MV-4-11 (cell line): ENCODE data around the gene PANK2.
A peak's percentile ranks its signal among the peaks of the same experiment; 100 is the strongest.
"Not testable (repeated sequence)": the region's sequence is repeated elsewhere in the genome, so short reads cannot be mapped to it uniquely, and the experiment has no call there.

ENCODE experiments used
- DNase-seq: peaks from one replicate; lab custom pipeline; 2025; lab: John Stamatoyannopoulos, UW

The PANK2 gene

DNA sequence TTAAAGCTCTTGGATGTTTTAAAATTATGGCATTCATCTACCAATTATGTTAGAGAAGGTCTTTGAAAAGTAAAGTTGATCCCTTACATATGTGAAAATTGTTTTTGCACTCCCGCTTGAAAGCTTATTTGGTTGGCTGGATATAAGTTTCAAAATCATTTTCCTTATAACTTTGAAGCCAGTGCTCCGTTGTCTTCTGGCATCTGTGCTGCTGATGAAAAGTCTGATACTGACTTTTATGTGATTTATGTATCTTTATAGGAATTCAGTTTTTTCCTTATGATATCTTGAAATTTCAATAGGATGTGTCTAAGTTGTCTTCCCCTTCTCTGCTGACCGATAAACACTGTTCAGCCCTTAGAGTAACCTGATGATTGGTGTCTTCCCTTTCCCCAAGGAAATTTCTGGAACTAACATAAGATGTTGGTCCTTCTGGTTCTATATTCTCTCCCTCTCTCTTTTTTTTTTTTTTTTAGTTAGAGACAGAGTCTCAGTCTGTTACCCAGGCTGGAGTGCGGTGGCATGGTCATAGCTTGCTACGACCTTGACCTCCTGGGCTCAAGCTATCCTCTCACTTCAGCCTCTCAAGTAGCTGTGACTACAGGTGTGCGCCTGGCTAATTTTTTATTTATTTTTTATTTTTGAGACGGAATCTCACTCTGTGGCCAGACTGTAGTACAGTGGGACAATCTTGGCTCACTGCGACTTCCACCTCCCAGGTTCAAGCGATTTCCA lies 12.7 kb downstream of the PANK2 start:
- DNase-seq, result peak; percentile 44

DNA sequence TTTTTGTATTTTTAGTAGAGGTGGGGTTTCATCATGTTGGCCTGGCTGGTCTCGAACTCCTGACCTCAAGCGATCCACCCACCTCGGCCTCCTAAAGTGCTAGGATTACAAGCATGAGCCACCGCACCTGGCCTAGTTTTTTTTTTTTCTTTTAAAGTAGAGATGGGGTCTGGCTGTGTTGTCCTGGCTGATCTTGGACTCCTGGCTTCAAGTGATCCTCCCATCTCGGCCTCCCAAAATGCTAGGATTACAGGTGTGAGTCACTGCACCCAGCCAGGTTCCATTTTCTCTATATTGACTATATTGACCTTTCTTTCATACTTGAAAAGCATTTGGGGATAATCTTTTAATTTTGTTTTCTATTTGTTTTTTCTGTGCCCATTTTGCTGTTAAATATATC lies 13.3 kb downstream of the PANK2 start:
- no peak for DNase-seq

DNA sequence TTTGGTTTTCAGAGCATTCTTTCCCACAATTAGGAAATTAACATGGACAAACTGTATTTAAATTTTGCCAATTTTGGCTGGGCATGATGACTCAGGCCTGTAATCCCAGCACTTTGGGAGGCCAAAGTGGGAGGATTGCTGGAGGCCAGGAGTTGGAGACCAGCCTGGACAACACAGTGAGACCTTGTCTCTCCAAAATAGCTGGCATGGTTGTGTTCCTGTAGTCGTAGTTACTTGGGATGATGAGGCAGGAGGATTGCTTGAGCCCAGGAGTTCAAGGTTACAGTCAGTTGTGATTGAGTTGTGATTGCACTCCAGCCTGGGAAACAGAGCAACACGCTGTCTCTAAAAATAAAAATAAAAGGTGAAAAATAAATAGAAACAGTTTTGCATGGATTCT lies 15.0 kb downstream of the PANK2 start:
- DNase-seq, result no peak

DNA sequence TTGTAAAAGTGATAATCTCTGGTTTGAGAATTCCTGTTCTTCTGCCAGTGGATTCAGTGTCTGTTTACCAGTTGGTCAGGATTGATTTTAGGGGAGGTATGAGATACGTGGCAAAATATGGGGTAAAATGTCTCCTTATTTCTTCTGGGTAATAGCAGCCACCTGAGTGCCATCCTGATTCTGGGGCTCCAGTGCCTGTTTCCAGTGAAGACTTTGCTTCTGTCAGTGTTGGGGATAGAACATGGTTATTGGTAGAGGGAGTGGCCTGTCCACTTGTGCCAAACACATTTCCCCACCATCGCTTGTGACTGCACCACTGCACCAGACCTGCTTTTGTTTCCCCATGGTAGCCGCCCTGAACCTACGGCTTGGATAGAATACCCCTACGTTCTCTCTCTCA lies 15.7 kb downstream of the PANK2 start:
- DNase-seq, result no peak

DNA sequence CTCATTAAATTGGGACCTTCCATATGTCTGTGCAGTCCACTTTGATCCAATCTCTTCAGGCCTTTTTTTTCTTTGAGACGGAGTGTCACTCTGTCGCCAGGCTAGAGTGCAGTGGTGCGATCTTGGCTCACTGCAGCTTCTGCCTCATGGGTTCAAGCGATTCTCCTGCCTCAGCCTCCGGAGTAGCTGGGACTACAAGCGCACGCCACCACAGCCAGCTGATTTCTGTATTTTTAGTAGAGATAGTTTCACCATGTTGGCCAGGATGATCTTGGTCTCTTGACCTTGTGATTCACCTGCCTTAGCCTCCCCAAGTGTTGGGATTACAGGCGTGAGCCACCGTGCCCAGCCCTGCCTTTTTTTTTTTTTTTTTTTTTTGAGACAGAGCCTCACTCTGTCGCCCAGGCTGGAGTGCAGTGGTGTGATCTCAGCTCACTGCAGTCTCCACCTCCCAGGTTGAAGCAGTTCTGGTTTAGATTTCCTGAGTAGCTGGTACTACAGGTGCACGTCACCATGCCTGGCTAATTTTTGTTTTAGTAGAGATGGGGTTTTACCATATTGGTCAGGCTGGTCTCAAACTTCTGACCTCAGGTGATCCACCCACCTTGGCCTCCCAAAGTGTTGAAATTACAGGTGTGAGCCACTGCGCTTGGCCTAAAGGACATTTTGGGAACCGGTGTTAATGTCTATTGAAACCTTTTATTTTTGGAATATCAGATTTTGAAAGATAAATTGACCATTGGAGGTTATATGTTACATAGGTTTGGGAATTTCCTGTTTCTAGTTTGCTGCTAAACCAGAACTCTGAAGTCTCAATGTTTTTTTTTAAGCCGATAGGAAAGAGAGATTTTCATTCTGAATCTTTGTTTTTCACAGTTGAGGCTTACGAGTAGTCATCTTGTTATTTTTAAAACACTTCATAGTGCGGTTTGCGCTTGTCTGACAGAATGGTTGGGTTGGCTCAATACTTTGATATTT lies 17.8 kb downstream of the PANK2 start:
- DNase-seq, result not testable (repeated sequence)

DNA sequence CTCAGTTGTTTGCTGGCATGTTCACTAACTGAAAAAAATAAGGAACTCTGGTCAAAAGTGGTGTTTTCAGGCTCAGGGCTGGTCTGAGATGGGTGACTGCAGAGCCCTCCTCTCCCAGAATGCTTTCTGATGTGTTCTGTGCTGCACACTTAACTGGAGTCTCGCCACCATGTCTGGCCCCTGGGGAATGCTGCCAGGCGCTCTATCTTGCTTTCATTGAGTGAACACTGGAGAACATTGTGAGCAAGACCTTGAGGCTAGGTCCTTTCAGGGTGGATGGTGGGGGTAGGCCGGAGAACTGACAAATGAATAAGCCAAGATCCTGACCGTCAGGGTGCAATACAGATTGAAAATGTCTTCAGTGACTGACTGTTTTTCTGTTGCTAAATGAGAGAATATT lies 19.5 kb downstream of the PANK2 start:
- DNase-seq, result no peak

DNA sequence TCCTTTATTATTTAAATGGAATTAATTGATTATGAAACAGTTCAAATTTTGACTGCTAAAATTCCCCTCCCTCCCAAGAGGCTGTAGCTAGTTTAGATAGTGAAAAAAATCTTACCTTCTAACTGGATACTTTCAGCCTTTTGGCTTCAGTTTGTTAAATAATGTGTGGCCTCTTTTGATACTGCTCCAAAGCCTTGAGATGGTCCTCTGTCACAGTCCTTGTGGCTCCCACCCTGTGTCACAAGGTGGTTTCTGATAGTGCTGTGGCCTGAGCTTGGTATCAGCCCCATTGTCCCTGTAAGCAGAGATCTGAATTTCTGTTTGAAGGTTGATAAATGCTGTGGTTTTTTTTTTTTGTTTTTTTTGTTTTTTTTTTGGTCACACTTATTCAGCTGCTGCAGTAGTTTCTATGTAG lies 20.8 kb downstream of the PANK2 start:
- DNase-seq, result no peak

DNA sequence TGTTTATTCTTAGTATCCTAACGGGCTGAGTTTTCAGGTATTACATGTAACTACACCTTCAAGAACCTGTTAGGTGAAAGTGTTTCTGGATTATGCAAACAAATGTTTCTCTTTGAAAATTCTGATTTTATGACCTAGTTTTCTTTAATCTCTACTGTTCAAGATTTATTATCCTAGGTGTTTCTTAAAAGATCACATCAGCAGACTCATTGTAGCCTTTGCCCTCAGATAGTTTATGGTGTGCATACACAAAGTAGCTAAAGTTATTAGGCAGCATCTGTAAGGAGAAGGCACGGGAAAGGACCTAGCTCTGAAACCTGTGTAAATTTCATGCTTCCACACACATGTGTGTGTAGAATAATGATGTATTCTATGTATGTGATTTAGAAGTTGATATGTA lies 21.7 kb downstream of the PANK2 start:
- DNase-seq, result no peak

DNA sequence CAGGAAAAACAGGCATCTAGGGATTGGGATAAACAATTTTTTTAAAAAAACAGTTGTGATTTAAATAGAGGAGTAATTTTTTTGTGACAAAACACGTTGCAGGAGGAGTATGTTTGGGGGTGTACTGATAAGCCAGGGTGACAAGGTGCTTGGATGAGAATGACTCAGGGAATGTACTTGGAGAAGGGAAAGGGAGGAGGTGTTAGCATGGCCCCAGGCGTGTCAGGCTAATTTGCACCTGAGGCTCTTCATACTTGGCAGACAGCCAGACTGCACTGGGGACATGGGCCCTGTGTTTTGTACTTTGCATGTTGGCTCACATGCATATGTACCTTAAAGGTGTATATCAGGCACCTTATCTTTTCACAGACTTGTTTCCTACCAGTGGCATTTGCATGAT lies 22.8 kb downstream of the PANK2 start:
- no peak for DNase-seq

DNA sequence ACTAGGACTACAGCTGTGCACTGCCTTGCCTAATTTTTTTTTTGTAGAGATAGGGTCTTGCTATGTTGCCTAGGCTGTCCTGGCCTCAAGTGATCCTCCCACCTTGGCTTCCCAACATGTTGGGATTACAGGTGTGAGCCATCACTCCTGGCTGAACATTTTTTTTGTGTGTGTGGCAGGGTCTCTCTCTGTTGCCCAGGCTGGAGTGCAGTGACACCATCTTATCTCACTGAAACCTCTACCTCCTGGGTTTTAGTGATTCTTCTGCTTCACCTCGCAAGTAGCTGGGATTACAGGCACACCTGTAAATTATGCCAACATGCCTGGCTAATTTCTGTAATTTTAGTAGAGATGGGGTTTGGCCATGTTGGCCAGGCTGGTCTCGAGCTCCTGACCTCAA lies 25.3 kb downstream of the PANK2 start:
- no peak for DNase-seq

DNA sequence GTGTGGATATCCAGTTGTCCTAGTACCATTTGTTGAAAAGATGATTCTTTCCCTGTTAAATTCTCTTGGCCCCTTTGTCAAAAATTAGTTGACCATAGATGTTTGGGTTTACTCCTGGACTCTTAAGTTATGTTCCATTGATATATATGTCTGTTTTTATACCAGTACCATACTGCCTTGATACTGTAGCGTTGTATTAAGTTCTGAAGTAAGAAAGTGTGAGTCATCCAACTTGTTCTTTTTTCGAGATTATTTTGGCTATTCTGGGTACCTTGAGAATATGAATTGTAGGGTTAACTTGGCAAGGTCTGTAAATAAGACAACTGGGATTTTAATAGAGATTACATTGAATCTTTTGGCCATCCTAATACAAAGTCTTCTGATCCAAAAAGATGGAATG lies 26.5 kb downstream of the PANK2 start:
- DNase-seq, result no peak

DNA sequence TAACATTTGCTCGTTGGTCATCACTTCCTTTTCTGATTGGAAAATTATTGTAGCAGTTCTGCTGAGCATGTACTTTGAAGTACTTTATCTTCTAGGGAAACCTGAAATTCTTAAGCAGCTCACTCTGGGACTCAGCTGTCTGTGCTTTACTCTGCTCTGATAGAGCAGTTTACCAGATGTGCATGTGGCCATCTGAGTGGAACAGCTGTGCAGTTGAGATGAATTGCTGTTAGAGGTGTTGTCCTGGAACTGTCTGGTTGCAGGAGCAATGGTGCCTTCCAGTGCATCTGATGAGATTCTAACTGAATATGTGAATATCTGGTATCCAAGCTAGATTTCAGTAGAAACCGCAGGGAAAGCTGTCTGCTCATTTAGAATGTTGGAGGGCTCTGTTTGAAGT lies 27.2 kb downstream of the PANK2 start:
- DNase-seq, result no peak

DNA sequence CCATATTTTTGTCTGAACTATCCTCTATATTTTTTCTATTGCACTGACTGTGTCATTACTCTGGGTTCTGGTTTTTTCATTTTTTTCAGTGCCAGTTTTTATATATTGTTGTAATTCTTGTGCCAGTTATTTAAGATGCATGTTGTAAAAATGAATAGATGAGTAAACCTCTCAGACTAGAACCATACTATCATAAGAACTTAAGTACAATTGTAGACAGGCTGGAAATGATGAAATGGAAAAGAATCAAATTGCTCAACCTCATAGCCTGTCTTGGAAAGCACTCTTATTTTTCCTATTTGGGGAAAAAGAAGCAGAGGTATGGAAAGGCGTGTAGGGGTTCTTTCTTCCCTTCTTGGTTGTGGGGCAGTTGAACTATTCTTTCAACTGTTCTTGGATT lies 30.2 kb downstream of the PANK2 start:
- no peak for DNase-seq

DNA sequence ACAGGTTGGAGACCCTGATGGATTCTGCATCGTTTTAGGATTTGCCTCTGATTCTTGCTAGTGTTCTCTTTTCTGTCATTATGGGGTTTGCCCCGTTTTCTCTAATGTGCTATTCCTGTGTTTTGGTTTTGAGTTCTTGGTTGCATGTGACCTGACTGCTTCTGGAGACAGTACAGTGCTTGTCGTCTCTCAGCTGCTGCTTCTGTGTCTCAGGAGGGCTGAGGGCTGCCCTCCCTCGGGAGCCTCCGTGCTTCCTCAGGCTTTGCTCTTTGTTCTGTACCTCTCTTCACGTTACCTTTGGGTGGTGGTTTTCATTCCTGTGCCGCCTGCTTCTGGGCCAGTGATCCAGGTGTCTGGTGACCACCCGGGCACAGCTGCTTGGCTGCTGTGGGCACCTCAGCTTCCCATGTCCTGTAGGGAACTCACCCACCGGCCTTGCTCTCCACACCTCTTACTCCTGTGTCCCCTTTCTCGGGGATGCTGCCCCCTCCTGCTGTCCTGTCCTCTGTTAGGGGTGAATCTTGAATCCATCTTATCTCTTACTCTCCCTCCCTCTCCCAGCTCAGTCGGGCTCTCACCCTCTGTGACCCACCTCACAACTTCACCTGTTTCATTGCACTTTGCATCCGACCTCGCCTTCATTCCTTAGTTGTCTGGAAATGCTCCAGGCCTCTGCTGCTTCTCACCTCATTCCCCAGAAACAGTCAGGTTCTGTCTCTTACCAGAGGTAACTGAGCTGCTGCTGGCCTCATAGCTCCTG lies 33.2 kb downstream of the PANK2 start:
- DNase-seq, result no peak

DNA sequence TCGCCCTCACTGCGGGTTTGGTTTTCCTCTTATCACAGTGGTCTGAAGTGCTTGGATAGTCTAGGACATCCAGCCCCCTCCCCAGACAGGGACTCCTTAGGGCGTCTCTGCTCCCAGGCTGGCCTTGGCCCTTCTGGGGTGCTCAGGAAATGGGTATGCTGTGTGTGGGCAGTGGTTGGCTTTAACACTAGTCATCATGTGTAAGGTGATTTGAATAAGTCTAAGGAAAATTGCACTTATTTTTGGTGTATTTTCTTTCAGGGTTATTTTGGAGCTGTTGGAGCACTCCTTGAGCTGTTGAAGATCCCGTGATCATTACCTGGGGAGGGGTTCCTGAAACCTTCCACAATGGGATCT lies 33.8 kb downstream of the PANK2 start:
- DNase-seq, result no peak

DNA sequence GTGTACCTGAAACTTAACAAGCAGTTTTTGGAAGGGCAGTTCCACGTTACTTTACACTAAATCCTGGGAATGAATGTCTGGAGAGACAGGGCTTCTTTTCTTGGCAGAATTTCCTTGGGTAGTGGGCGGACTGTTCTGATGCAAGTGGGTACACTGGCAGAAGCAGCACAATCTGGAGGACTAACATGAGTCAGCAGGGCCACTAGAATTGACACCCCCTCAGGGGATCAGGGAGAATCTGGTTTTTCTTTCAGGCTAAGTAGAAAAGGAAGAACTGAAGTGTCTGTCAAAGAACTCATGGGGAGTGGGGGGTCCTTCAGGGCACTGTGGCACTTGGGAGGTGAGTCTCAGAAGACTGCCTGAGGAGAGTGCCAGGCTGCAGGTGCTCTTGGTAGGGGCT lies 34.6 kb downstream of the PANK2 start:
- DNase-seq, result peak; percentile 37

DNA sequence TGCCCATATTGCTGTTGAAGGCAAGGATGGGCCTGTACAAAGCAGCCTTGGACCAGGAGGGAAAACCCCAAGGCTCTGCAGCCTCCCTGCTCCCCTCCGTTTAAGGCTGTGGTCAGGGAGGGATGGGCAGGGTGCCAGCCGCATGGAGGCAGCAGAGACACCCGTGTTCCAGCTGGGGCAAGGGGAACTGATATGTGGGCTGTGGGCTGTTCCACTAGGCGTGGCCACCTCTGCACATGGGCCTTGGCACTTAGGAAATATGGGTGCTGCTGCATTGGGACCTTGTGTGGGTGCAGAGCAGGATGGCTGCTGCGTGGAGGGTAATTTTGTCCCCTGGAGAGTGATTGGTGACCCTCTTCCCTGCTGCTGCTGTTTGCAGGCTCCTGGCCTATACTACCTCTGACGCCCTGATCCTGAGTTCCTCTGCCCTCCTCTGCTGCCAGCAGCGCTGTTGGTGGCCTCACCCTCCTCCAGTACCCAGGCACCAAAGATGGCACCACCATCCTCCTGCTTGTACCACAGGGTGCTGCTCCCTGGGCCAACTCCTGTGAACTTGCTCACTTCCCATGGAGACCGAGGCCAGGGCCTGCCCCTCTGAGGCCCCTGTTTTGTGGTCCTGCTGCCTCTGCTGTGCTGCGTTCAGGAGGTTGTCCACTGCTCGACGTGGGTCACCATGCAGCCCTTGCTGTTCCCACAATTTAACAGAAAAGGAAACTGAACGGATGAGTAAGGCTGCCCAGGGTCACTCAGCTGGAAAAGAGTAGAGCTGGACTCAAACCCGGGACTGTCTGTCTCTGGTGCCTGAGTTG lies 35.3 kb downstream of the PANK2 start:
- peak; percentile 69 for DNase-seq

DNA sequence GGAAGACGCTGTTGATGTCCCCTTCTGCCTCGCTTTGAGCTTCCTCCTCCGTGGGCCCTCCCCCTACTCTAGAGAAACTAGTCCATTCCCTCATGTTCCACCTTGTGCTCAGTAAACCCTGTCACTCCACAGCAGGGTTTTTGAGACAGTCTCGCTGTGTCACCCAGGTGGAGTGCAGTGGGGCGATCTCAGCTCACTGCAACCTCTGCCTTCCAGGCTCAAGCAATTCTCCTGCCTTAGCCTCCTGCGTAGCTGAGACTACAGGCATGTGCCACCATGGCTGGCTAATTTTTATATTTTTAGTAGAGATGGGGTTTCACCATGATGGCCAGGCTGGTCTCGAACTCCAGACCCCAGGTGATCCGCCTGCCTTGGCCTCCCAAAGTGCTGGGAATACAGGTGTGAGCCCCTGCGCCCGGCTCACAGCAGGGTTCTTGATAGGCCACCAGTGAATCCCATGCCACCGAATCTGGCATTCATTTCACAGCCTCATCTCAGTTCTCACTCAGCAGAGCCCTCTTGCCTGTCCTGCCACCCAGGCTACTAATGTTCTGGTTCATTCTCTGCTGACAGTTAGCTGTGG lies 36.0 kb downstream of the PANK2 start:
- no peak for DNase-seq

DNA sequence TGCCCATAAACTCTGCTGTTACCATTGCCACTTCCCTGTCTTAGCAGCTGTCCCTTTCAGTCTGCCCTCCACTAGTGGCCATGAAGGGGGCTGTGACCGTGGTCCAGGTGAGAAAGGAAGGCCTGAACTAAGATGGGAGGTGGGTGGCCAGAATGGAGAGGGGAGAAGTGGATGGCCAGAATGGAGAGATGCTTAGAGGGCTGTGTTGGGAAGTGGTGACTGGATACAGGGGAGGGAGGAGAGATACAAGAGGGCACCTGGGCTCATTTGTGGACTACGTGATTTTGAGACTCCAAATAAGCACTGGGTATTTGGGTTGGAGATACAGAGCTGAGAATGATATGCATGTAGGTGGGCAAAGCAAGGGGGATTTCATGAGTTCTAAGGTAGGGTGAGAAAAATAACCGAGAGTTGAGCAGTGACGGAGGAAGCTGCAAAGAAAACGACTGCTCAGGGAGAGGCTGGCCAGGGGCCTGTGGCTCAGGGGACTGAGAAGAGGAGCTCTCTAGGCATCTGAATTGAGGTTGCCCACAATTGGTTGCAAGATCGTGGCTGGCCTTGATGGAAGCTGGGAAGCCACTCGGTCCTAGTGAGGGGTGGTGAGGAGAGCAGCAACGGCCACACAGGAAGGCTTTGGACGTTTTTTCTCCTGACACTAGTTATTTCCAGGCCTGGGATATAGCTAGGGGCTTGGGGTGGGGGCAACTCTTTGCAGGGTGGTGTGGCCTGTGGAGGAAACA lies 36.9 kb downstream of the PANK2 start:
- DNase-seq, result peak; percentile 30

DNA sequence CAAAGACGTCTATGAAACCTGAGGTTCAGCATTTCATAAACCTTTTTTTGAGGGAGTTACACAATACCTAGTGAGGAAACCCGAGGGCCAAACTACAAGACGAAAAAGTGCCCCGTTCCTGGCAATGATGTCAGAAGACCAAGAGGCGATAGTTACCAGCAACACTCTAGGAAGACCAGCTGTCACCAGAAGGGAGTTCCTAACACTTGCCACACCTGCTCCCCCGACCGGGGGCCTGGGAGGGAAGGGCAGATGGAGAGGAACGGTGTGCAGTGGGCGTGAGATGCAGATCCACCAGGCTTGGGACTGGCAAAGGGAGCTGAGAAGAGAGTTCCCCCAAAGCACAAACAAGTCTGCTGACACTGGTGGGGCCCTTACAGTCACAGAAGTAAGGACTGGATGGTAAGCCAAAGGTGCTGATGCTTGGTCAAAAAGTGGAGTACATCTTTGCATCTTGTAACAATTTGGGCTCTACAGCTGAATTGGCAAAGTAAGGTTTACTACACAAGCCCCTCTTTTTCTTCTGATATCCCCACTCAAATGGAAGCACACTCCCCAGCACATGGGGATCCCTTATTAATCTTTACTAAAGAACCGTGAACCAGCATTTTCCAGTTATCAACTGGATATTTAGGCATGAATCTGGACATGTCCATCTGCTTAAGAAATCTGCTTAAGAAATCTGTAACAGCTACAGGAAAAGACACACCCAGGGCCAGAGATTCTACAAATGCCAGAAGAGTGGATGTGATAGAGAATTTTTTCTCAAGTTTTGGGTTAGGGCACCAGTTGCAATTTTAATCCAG lies 38.5 kb downstream of the PANK2 start:
- peak; percentile 85 for DNase-seq
